OCI-LY3 (cell line): ENCODE data around the gene UGCG.

Experiments
- CTCF ChIP-seq: fragments of 200-600, 300-600 bp; sonication (generic); IDR thresholded peaks from 2 replicates; pipeline ENCODE4 v1.5.1; 2014; ENCODE audit warnings: antibody characterized with exemption, low read length, low read depth
- EZH2phosphoT487 ChIP-seq: fragments of 200-600 bp; shearing (Covaris generic); IDR thresholded peaks from 2 replicates; pipeline ENCODE4 v1.6.1; 2018; ENCODE audit warnings: antibody characterized with exemption, mixed run types, low read depth

GRCh38 chr9:111959468-111960359 is 63.1 kb downstream of the UGCG start:
- TF ChIP-seq EZH2phosphoT487 (no peak), CTCF (no peak)
